GM23338 (cell line): ENCODE data around the gene C4BPA. TPM values are rescaled to one million over a fixed set of nuclear protein-coding genes. Genes with fewer than 3 reads are reported as not detected.

ENCODE experiments used
- ATAC-seq: fragments of 200-7000 bp; cut with Tn5 transposase; 3 replicates; pipeline ENCODE4 v1.9.1; 2020
- DNase-seq: peaks from one replicate; pipeline ENCODE4 v3.0.0-alpha.2; 2015; ENCODE audit warnings: low spot score
- H2AFZ ChIP-seq: fragments of 200-600 bp; sonication (generic); 2 replicates; pipeline ENCODE4 v1.8.0; 2016; ENCODE audit warnings: antibody characterized with exemption, mild to moderate bottlenecking, moderate library complexity
- H3F3A ChIP-seq: fragments of 200-600 bp; sonication (generic); replicated peaks from 2 replicates; pipeline ENCODE4 v1.8.0; 2017; ENCODE audit warnings: antibody characterized with exemption, mixed run types, low read depth
- H3K27ac ChIP-seq: fragments of 200-600 bp; sonication (generic); 2 replicates; pipeline ENCODE4 v1.6.1; 2016; ENCODE audit warnings: low read depth
- H3K27me3 ChIP-seq: fragments of 200-600 bp; sonication (generic); 2 replicates; pipeline ENCODE4 v1.8.0; 2016; ENCODE audit warnings: mild to moderate bottlenecking, mixed run types, moderate library complexity; ENCODE audit not compliant: insufficient read depth
- H3K36me3 ChIP-seq: fragments of 200-600 bp; sonication (generic); 2 replicates; pipeline ENCODE4 v1.8.0; 2016; ENCODE audit warnings: mild to moderate bottlenecking; ENCODE audit not compliant: insufficient read depth
- H3K4me1 ChIP-seq: fragments of 200-600 bp; sonication (generic); 2 replicates; pipeline ENCODE4 v1.8.0; 2016; ENCODE audit warnings: mild to moderate bottlenecking, moderate library complexity; ENCODE audit not compliant: insufficient read depth
- H3K4me2 ChIP-seq: fragments of 200-600 bp; sonication (generic); 2 replicates; pipeline ENCODE4 v1.7.1; 2017; ENCODE audit warnings: mixed run types
- H3K4me3 ChIP-seq: fragments of 200-600 bp; sonication (generic); 2 replicates; pipeline ENCODE4 v1.6.1; 2016; ENCODE audit warnings: mixed run types
- H3K79me2 ChIP-seq: fragments of 200-600 bp; sonication (generic); replicated peaks from 2 replicates; pipeline ENCODE4 v1.8.0; 2017; ENCODE audit warnings: mild to moderate bottlenecking; ENCODE audit not compliant: insufficient read depth
- H3K9me2 ChIP-seq: fragments of 200-600 bp; sonication (generic); 2 replicates; pipeline ENCODE4 v1.8.0; 2017; ENCODE audit not compliant: insufficient read depth
- H4K20me1 ChIP-seq: fragments of 200-600 bp; sonication (generic); replicated peaks from 2 replicates; pipeline ENCODE4 v1.8.0; 2017; ENCODE audit warnings: mild to moderate bottlenecking; ENCODE audit not compliant: insufficient read depth
- H3K27ac Mint-ChIP-seq: 2 replicates; pipeline ENCODE4 v1.8.0; 2020; ENCODE audit warnings: inconsistent platforms, mild to moderate bottlenecking, moderate library complexity, mixed read lengths
- H3K27me3 Mint-ChIP-seq: 3 replicates; pipeline ENCODE4 v1.8.0; 2022; ENCODE audit warnings: low read depth, mild to moderate bottlenecking, moderate library complexity, mixed read lengths, inconsistent platforms; ENCODE audit not compliant: insufficient read depth, poor library complexity
- H3K36me3 Mint-ChIP-seq: 3 replicates; pipeline ENCODE4 v1.8.0; 2021; ENCODE audit warnings: low read depth, mild to moderate bottlenecking, inconsistent platforms, moderate library complexity, mixed read lengths
- H3K4me1 Mint-ChIP-seq: 3 replicates; pipeline ENCODE4 v1.8.0; 2020; ENCODE audit warnings: mild to moderate bottlenecking, inconsistent platforms, mixed read lengths
- H3K4me3 Mint-ChIP-seq: 3 replicates; pipeline ENCODE4 v1.8.0; 2021; ENCODE audit warnings: moderate library complexity, mild to moderate bottlenecking, inconsistent platforms, mixed read lengths
- H3K9me3 Mint-ChIP-seq: 3 replicates; pipeline ENCODE4 v1.8.0; 2020; ENCODE audit warnings: moderate library complexity, mild to moderate bottlenecking, inconsistent platforms, mixed read lengths
- CREB1 ChIP-seq: fragments of 250-450 bp; sonication (Bioruptor Pico); IDR thresholded peaks from 2 replicates; pipeline ENCODE4 v1.5.0; 2020; ENCODE audit warnings: low read depth, mild to moderate bottlenecking, moderate library complexity
- EZH2 ChIP-seq: fragments of 200-600 bp; sonication (generic); IDR thresholded peaks from one replicate; pipeline ENCODE4 v1.8.0; 2017; ENCODE audit warnings: antibody characterized with exemption, mild to moderate bottlenecking, low read depth; ENCODE audit not compliant: unreplicated experiment
- JUNB ChIP-seq: IDR thresholded peaks from one replicate; pipeline ENCODE4 v1.6.1; 2016; ENCODE audit warnings: antibody characterized with exemption; ENCODE audit not compliant: unreplicated experiment
- POLR2AphosphoS5 ChIP-seq: IDR thresholded peaks from 2 replicates; pipeline ENCODE4 v1.6.1; 2016; ENCODE audit warnings: antibody characterized with exemption, low read depth
- STAT1 ChIP-seq: IDR thresholded peaks from one replicate; pipeline ENCODE4 v1.6.1; 2016; ENCODE audit warnings: antibody characterized with exemption; ENCODE audit not compliant: unreplicated experiment
- ZNF331 ChIP-seq: fragments of 250-450 bp; sonication (Bioruptor Pico); IDR thresholded peaks from 2 replicates; pipeline ENCODE4 v1.5.0; 2020; ENCODE audit warnings: low read depth, mild to moderate bottlenecking, moderate library complexity
- ZNF462 ChIP-seq: fragments of 250-450 bp; sonication (Bioruptor Pico); IDR thresholded peaks from 2 replicates; pipeline ENCODE4 v1.5.0; 2020; ENCODE audit warnings: mild to moderate bottlenecking, moderate library complexity
- polyA plus RNA-seq: library from polyadenylated mRNA; unstranded; fragments of >200 nt; fragmentation: Nextera tagmentation; extraction: Ambion mirVana; gene quantifications from 2 replicates; pipeline ENCODE4 v1.2.1, GENCODE V29; 2016
- total RNA-seq: library from RNA; depleted of rRNA; stranded (reverse); fragments of >200 nt; shearing (Covaris generic); gene quantifications from 2 replicates; pipeline ENCODE4 v1.2.3, GENCODE V29; 2014
- TF ChIP-seq, protein P1 (sequence below): IDR thresholded peaks from one replicate; pipeline ENCODE4 v1.6.1; 2018; ENCODE audit warnings: antibody characterized with exemption; ENCODE audit not compliant: unreplicated experiment

Gene C4BPA
- total and polyA plus RNA-seq, 2 experiments from 2014 or later = not detected

DNA sequence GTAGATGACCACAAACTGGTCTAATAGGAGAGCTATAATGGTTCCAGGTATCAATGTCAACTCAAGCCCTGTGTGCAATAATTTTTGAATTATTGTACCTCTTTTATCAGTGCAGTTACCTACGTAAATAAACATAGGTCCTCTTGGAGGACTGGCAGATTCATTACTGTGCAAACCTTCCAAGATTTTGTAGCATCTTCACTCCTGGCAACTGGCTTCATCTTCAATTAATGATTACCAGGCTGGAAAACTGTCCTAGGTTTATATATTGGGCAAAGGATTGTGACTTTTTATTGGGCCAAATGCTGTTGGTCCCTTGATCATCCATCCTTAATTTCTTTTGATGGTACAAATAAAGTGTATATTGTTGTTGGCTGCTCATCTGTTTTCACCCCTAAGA lies 35.6 kb downstream of the C4BPA start:
- H3K9me3 Mint-ChIP-seq = no peaks in the 10 kb centered on the region
- no peak overlapping the region for H3K4me2 ChIP-seq
- TF ChIP-seq JUNB = no peak
- TF ChIP-seq CREB1 (CRISPR knock-in tag) = no peak
- no peak for TF ChIP-seq STAT1
- TF ChIP-seq EZH2 = no peak
- TF ChIP-seq ZNF331 (CRISPR knock-in tag) = no peak
- TF ChIP-seq, protein P1, sequence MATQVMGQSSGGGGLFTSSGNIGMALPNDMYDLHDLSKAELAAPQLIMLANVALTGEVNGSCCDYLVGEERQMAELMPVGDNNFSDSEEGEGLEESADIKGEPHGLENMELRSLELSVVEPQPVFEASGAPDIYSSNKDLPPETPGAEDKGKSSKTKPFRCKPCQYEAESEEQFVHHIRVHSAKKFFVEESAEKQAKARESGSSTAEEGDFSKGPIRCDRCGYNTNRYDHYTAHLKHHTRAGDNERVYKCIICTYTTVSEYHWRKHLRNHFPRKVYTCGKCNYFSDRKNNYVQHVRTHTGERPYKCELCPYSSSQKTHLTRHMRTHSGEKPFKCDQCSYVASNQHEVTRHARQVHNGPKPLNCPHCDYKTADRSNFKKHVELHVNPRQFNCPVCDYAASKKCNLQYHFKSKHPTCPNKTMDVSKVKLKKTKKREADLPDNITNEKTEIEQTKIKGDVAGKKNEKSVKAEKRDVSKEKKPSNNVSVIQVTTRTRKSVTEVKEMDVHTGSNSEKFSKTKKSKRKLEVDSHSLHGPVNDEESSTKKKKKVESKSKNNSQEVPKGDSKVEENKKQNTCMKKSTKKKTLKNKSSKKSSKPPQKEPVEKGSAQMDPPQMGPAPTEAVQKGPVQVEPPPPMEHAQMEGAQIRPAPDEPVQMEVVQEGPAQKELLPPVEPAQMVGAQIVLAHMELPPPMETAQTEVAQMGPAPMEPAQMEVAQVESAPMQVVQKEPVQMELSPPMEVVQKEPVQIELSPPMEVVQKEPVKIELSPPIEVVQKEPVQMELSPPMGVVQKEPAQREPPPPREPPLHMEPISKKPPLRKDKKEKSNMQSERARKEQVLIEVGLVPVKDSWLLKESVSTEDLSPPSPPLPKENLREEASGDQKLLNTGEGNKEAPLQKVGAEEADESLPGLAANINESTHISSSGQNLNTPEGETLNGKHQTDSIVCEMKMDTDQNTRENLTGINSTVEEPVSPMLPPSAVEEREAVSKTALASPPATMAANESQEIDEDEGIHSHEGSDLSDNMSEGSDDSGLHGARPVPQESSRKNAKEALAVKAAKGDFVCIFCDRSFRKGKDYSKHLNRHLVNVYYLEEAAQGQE = no peak
- TF ChIP-seq ZNF462 (CRISPR knock-in tag) = no peak
- TF ChIP-seq POLR2AphosphoS5 = no peak
- H3K4me3 Mint-ChIP-seq = no peak overlapping the region
- H3K36me3 ChIP-seq = no peaks in the 10 kb centered on the region
- no peaks in the 10 kb centered on the region for H3K27me3 Mint-ChIP-seq
- H3K4me1 Mint-ChIP-seq = no peaks in the 10 kb centered on the region
- no peaks in the 10 kb centered on the region for H3K27me3 ChIP-seq
- no peak overlapping the region for H2AFZ ChIP-seq
- H3K4me3 ChIP-seq = no peak overlapping the region
- no peaks in the 10 kb centered on the region for H3K4me1 ChIP-seq
- H3K27ac ChIP-seq = no peak overlapping the region
- H4K20me1 ChIP-seq = no peaks in the 10 kb centered on the region
- no peaks in the 10 kb centered on the region for H3F3A ChIP-seq
- DNase-seq = no peak
- peaks cover 7% of the 10 kb centered on the region; the same call in 1 of the 2 replicates for H3K9me2 ChIP-seq
- no peak for ATAC-seq
- H3K27ac Mint-ChIP-seq = no peak overlapping the region
- no peaks in the 10 kb centered on the region for H3K36me3 Mint-ChIP-seq
- no peaks in the 10 kb centered on the region for H3K79me2 ChIP-seq
